Colonic mucosa (tissue), 4 donors: ENCODE measurements around the gene NTRK3. TPM values are rescaled to one million over a fixed set of nuclear protein-coding genes. Genes with fewer than 3 reads are reported as not detected.

Source experiments
- DNase-seq: peaks from one replicate; pipeline ENCODE4 v3.0.0-alpha.2; 2020
- H3K27ac ChIP-seq: fragments of 200-600 bp; one replicate; pipeline ENCODE4 v1.8.0; 2021
- H3K27me3 ChIP-seq: fragments of 200-600 bp; one replicate; pipeline ENCODE4 v1.8.0; 2021
- H3K36me3 ChIP-seq: fragments of 200-600 bp; one replicate; pipeline ENCODE4 v1.8.0; 2021
- H3K4me1 ChIP-seq: fragments of 200-600 bp; one replicate; pipeline ENCODE4 v1.8.0; 2021; ENCODE audit warnings: mild to moderate bottlenecking
- H3K4me3 ChIP-seq: fragments of 200-600 bp; one replicate; pipeline ENCODE4 v1.8.0; 2021
- H3K9ac ChIP-seq, 2 donors: one replicate each; pipeline ENCODE4 v1.7.0; 2013; ENCODE audit warnings: control low read depth in 2 of 2, low read depth in 2 of 2, low read length in 2 of 2
- H3K9me3 ChIP-seq: fragments of 200-600 bp; one replicate; pipeline ENCODE4 v1.8.0; 2021
- intact Hi-C: fragments of 100-400 bp; cut with DNase I; formaldehyde crosslinking; loops from one replicate; pipeline ENCODE4 v1.14.1; 2022
- total RNA-seq, 2 donors: library from RNA; stranded (reverse); fragmentation: NEBNext Ultra II Directional in 1 of 2; extraction: Animal tissue kit (Norgen Biotek cat#: 25700) in 1 of 2; gene quantifications; one replicate each; pipeline ENCODE4 v1.2.1, GENCODE V29; 2021
- TF ChIP-seq, protein P1 (sequence below): fragments of 200-600 bp; IDR thresholded peaks from one replicate; pipeline ENCODE4 v1.8.0; 2022; ENCODE audit warnings: antibody characterized with exemption, mild to moderate bottlenecking
- donor health status: healthy.
- donor health status: DM: no; HTN: no; CAD: no.
- donor health status: DM: no; HTN: no; CAD: no.

Gene NTRK3
- total RNA-seq, 2 donors from 2014 or later, result 1.2 to 1.5 TPM

GRCh38 chr15:87959080-87959479 is 297.5 kb downstream of the NTRK3 start:
- H3K27me3 ChIP-seq, result no peaks in the 10 kb centered on the region
- no peaks in the 10 kb centered on the region for H3K9me3 ChIP-seq
- H3K9ac ChIP-seq, result no peak overlapping the region
- no peak overlapping the region for H3K4me3 ChIP-seq
- DNase-seq, result no peak
- TF ChIP-seq, protein P1, sequence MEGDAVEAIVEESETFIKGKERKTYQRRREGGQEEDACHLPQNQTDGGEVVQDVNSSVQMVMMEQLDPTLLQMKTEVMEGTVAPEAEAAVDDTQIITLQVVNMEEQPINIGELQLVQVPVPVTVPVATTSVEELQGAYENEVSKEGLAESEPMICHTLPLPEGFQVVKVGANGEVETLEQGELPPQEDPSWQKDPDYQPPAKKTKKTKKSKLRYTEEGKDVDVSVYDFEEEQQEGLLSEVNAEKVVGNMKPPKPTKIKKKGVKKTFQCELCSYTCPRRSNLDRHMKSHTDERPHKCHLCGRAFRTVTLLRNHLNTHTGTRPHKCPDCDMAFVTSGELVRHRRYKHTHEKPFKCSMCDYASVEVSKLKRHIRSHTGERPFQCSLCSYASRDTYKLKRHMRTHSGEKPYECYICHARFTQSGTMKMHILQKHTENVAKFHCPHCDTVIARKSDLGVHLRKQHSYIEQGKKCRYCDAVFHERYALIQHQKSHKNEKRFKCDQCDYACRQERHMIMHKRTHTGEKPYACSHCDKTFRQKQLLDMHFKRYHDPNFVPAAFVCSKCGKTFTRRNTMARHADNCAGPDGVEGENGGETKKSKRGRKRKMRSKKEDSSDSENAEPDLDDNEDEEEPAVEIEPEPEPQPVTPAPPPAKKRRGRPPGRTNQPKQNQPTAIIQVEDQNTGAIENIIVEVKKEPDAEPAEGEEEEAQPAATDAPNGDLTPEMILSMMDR, result no peak
- no peaks in the 10 kb centered on the region for H3K36me3 ChIP-seq
- no peaks in the 10 kb centered on the region for H3K4me1 ChIP-seq
- no peak overlapping the region for H3K27ac ChIP-seq
- intact Hi-C loops, result no loop called here

GRCh38 chr15:87955284-87955909 is 301.1 kb downstream of the NTRK3 start:
- TF ChIP-seq, protein P1, result no peak
- no peaks in the 10 kb centered on the region for H3K27me3 ChIP-seq
- H3K4me3 ChIP-seq, result no peak overlapping the region
- no peaks in the 10 kb centered on the region for H3K4me1 ChIP-seq
- DNase-seq, result no peak
- H3K36me3 ChIP-seq, result no peaks in the 10 kb centered on the region
- H3K9ac ChIP-seq, result no peak overlapping the region
- no peak overlapping the region for H3K27ac ChIP-seq
- intact Hi-C loops, result no loop called here
- no peaks in the 10 kb centered on the region for H3K9me3 ChIP-seq

GRCh38 chr15:87954793-87955192 is 301.7 kb downstream of the NTRK3 start:
- Histone ChIP-seq H3K4me3 (no peak overlapping the region), H3K9ac (no peak overlapping the region), H3K27me3 (no peaks in the 10 kb centered on the region), H3K27ac (no peak overlapping the region), H3K36me3 (no peaks in the 10 kb centered on the region), H3K4me1 (no peaks in the 10 kb centered on the region), H3K9me3 (no peaks in the 10 kb centered on the region)
- no peak for DNase-seq
- intact Hi-C loops, result no loop called here
- TF ChIP-seq, protein P1, result no peak

- Histone ChIP-seq H3K9ac (no peak overlapping the region), H3K36me3 (no peaks in the 10 kb centered on the region), H3K27me3 (no peaks in the 10 kb centered on the region), H3K9me3 (no peaks in the 10 kb centered on the region), H3K4me3 (no peak overlapping the region), H3K4me1 (no peaks in the 10 kb centered on the region), H3K27ac (no peak overlapping the region)
- TF ChIP-seq, protein P1, result no peak
- intact Hi-C loops, result no loop called here
- no peak for DNase-seq
Measured at GRCh38 chr15:87952736-87953287, 303.7 kb downstream of the NTRK3 start.

- H3K36me3 ChIP-seq, result no peaks in the 10 kb centered on the region
- no peak overlapping the region for H3K27ac ChIP-seq
- TF ChIP-seq, protein P1, result no peak
- no peak for DNase-seq
- intact Hi-C loops, result no loop called here
- H3K9me3 ChIP-seq, result no peaks in the 10 kb centered on the region
- H3K27me3 ChIP-seq, result no peaks in the 10 kb centered on the region
- H3K4me1 ChIP-seq, result no peaks in the 10 kb centered on the region
- H3K4me3 ChIP-seq, result no peak overlapping the region
- no peak overlapping the region for H3K9ac ChIP-seq
Measured at GRCh38 chr15:87949575-87950223, 306.8 kb downstream of the NTRK3 start.
